K562 (cell line): ENCODE measurements around the gene SFTPB. TPM values are rescaled to one million over a fixed set of nuclear protein-coding genes. Genes with fewer than 3 reads are reported as not detected.

Experiments used
- CCAR2 ChIP-seq: fragments of 200-400 bp; formaldehyde crosslinking; IDR thresholded peaks from 2 replicates; pipeline ENCODE4 v1.6.1; 2017; ENCODE audit warnings: mild to moderate bottlenecking, low read depth, low read length
- ETV5 ChIP-seq: sonication (generic); formaldehyde crosslinking; IDR thresholded peaks from 2 replicates; pipeline ENCODE4 v1.4.0; 2020; ENCODE audit warnings: low read depth, mild to moderate bottlenecking, missing genetic modification reagents
- HIVEP1 ChIP-seq: fragments of 250-450 bp; sonication (Bioruptor Pico); IDR thresholded peaks from 2 replicates; pipeline ENCODE4 v1.4.0; 2020; ENCODE audit warnings: mild to moderate bottlenecking
- NFE2 ChIP-seq: IDR thresholded peaks from 2 replicates; pipeline ENCODE4 v1.6.1; 2014; ENCODE audit warnings: antibody characterized with exemption, low read depth
- RBM15 ChIP-seq: fragments of 200-400 bp; formaldehyde crosslinking; IDR thresholded peaks from 2 replicates; pipeline ENCODE4 v1.6.1; 2018; ENCODE audit warnings: mild to moderate bottlenecking, low read length, moderate library complexity; ENCODE audit not compliant: insufficient read depth
- RFX5 ChIP-seq: IDR thresholded peaks from 2 replicates; pipeline ENCODE4 v1.6.1; 2011; ENCODE audit warnings: low read depth, mild to moderate bottlenecking, improper control_type of control experiment, low read length
- SMC3 ChIP-seq: conservative IDR thresholded peaks from 2 replicates; pipeline ENCODE4 v1.6.1; 2011; ENCODE audit warnings: low read depth, low read length, improper control_type of control experiment; ENCODE audit not compliant: insufficient read depth
- SRF ChIP-seq, 2 experiments: fragments of 250-450, 450-650 bp in 1 of 2; sonication (Bioruptor Pico) in 1 of 2; sonication (generic) in 1 of 2; formaldehyde crosslinking; IDR thresholded peaks; 2 replicates each; pipeline versions ENCODE4 v1.5.0 to v1.5.1; 2020 to 2022; ENCODE audit warnings: mild to moderate bottlenecking in 1 of 2, missing genetic modification reagents in 1 of 2
- ZFP30 ChIP-seq: fragments of 250-450 bp; sonication (Bioruptor Pico); IDR thresholded peaks from 2 replicates; pipeline ENCODE4 v1.8.0; 2022; ENCODE audit warnings: moderate library complexity, mild to moderate bottlenecking, inconsistent platforms, borderline replicate concordance
- ZNF707 ChIP-seq: fragments of 250-450 bp; sonication (Bioruptor Pico); conservative IDR thresholded peaks from 2 replicates; pipeline ENCODE4 v1.8.0; 2022; ENCODE audit warnings: inconsistent platforms, mild to moderate bottlenecking, moderate library complexity
- polyA plus RNA-seq, 8 experiments: library from polyadenylated mRNA; depleted of rRNA in 4 of 8; stranded (reverse) in 5 of 8; unstranded in 3 of 8; fragments of >200 nt; fragmentation: Nextera tagmentation in 2 of 8; fragmentation: Illumina TruSeq in 1 of 8; extraction: Ambion mirVana in 2 of 8; extraction: Trizol in 1 of 8; gene quantifications; 2 replicates each; pipeline versions ENCODE4 v1.2.1 to v1.2.3, GENCODE V29; 2011 to 2014; ENCODE audit warnings: inconsistent platforms in 1 of 8, missing spikeins in 1 of 8
- total RNA-seq, 7 experiments: library from RNA; depleted of rRNA in 6 of 7; stranded (reverse); fragments of >200 nt in 6 of 7; fragmentation: Illumina TruSeq in 2 of 7; extraction: Trizol in 2 of 7; gene quantifications; 2 replicates each; pipeline versions ENCODE4 v1.2.1 to v1.2.3, GENCODE V29; 2011 to 2021; ENCODE audit warnings: low replicate concordance in 1 of 7
- TF ChIP-seq, protein P1 (sequence below): IDR thresholded peaks from 2 replicates; pipeline ENCODE4 v1.6.1; 2011; ENCODE audit warnings: borderline replicate concordance, low read depth, mild to moderate bottlenecking, moderate library complexity, low read length; ENCODE audit not compliant: insufficient read depth, poor library complexity, severe bottlenecking
- TF ChIP-seq, protein P2 (sequence below), 2 experiments: IDR thresholded peaks in 1 of 2; conservative IDR thresholded peaks in 1 of 2; 2 replicates each; pipeline ENCODE4 v1.6.1; 2016; ENCODE audit warnings: low read depth in 2 of 2, mild to moderate bottlenecking in 1 of 2, missing compliant biosample characterization in 1 of 2, missing genetic modification characterization in 1 of 2, moderate library complexity in 1 of 2
- TF ChIP-seq, protein P3 (sequence below): fragments of 200-800 bp; sonication (Bioruptor generic); IDR thresholded peaks from 2 replicates; pipeline ENCODE4 v1.6.1; 2017; ENCODE audit warnings: missing genetic modification characterization, missing compliant biosample characterization
- TF ChIP-seq, protein P4 (sequence below): fragments of 450-650 bp; conservative IDR thresholded peaks from 2 replicates; pipeline ENCODE4 v1.6.1; 2016; ENCODE audit warnings: missing genetic modification characterization, low read depth, mild to moderate bottlenecking, missing compliant biosample characterization, moderate library complexity
- TF ChIP-seq, protein P5 (sequence below): fragments of 450-650 bp; IDR thresholded peaks from 2 replicates; pipeline ENCODE4 v1.6.1; 2017; ENCODE audit warnings: mild to moderate bottlenecking, moderate library complexity

SFTPB gene
- total and polyA plus RNA-seq, 9 of the 15 experiments (the other 6 are each of a cell fraction or from before 2014, with no cell fraction given), result 0.03 to 7.0 TPM; not detected in 7

DNA sequence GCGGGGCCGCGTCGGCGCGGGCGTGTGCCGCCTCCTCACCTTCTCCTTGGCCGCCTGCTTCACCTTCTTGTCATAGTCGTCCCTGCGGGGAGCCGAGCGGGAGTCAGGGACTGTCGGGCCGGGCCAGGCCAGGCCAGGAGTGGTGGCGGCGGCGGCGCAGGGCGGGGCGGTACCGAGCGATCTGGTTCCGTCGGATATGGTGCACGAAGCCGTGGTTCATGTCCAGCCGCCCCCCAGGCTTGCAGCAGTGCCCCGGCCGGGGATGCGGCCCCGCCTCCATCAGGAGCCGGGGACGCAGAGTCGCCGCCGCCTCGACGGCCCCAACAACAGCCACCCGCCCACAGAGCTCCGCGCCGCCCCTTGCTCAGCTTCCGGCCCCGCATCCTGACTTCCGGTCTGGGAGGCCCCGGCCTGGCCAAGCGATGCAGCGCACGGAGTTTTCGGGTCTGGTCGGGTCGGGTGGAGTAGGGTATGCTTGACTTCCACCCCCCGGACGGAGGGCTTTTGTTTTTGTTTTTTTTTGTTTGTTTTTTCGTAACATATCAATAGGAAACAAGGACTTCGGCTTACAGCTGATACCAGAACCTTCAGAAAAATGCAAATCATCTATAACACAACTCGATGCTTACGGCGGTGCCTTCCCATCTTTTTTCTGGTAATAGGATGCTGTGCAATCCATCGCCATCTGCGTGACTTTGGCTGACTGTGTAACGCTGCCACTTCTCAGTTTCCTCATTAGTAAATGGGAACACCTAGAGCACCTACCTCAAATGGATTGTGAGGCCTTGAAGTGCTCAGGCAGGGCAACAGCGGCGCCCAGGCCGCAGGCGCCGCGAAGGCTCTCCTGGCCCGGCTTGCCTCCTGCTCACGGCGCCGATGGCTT, 56.1 kb downstream of the SFTPB start, which contains the start of gene C2orf68 (continued):
- no peak for TF ChIP-seq RFX5
- TF ChIP-seq, protein P1, sequence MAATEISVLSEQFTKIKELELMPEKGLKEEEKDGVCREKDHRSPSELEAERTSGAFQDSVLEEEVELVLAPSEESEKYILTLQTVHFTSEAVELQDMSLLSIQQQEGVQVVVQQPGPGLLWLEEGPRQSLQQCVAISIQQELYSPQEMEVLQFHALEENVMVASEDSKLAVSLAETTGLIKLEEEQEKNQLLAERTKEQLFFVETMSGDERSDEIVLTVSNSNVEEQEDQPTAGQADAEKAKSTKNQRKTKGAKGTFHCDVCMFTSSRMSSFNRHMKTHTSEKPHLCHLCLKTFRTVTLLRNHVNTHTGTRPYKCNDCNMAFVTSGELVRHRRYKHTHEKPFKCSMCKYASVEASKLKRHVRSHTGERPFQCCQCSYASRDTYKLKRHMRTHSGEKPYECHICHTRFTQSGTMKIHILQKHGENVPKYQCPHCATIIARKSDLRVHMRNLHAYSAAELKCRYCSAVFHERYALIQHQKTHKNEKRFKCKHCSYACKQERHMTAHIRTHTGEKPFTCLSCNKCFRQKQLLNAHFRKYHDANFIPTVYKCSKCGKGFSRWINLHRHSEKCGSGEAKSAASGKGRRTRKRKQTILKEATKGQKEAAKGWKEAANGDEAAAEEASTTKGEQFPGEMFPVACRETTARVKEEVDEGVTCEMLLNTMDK, result no peak
- TF ChIP-seq, protein P2, sequence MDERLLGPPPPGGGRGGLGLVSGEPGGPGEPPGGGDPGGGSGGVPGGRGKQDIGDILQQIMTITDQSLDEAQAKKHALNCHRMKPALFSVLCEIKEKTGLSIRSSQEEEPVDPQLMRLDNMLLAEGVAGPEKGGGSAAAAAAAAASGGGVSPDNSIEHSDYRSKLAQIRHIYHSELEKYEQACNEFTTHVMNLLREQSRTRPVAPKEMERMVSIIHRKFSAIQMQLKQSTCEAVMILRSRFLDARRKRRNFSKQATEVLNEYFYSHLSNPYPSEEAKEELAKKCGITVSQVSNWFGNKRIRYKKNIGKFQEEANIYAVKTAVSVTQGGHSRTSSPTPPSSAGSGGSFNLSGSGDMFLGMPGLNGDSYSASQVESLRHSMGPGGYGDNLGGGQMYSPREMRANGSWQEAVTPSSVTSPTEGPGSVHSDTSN (CRISPR knock-in tag; IDR thresholded peaks at IDR 0.05; ENCODE audit: low read depth), result no peak
- TF ChIP-seq, protein P2 (tag; conservative IDR thresholded peaks at IDR 0.05; ENCODE audit: low read depth), result no peak
- TF ChIP-seq, protein P3, sequence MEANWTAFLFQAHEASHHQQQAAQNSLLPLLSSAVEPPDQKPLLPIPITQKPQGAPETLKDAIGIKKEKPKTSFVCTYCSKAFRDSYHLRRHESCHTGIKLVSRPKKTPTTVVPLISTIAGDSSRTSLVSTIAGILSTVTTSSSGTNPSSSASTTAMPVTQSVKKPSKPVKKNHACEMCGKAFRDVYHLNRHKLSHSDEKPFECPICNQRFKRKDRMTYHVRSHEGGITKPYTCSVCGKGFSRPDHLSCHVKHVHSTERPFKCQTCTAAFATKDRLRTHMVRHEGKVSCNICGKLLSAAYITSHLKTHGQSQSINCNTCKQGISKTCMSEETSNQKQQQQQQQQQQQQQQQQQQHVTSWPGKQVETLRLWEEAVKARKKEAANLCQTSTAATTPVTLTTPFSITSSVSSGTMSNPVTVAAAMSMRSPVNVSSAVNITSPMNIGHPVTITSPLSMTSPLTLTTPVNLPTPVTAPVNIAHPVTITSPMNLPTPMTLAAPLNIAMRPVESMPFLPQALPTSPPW (CRISPR knock-in tag), result peak; percentile 69
- no peak for TF ChIP-seq NFE2
- no peak for TF ChIP-seq CCAR2
- TF ChIP-seq, protein P4, sequence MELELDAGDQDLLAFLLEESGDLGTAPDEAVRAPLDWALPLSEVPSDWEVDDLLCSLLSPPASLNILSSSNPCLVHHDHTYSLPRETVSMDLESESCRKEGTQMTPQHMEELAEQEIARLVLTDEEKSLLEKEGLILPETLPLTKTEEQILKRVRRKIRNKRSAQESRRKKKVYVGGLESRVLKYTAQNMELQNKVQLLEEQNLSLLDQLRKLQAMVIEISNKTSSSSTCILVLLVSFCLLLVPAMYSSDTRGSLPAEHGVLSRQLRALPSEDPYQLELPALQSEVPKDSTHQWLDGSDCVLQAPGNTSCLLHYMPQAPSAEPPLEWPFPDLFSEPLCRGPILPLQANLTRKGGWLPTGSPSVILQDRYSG (tag), result no peak
- TF ChIP-seq ETV5 (CRISPR knock-in tag), result peak; percentile 82
- peak in 1 of 2 experiments; percentile 61; a peak in 2 of 4 replicates for TF ChIP-seq SRF (CRISPR knock-in tag; IDR thresholded peaks at IDR 0.05)
- no peak for TF ChIP-seq HIVEP1
- TF ChIP-seq ZFP30 (CRISPR knock-in tag), result no peak
- TF ChIP-seq RBM15, result no peak
- 0 out of 2 replicates have a peak, but pooled peaks have one; percentile 2 for TF ChIP-seq SMC3
- TF ChIP-seq, protein P5, sequence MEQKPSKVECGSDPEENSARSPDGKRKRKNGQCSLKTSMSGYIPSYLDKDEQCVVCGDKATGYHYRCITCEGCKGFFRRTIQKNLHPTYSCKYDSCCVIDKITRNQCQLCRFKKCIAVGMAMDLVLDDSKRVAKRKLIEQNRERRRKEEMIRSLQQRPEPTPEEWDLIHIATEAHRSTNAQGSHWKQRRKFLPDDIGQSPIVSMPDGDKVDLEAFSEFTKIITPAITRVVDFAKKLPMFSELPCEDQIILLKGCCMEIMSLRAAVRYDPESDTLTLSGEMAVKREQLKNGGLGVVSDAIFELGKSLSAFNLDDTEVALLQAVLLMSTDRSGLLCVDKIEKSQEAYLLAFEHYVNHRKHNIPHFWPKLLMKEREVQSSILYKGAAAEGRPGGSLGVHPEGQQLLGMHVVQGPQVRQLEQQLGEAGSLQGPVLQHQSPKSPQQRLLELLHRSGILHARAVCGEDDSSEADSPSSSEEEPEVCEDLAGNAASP, result no peak
- no peak for TF ChIP-seq ZNF707 (CRISPR knock-in tag)
